Mucosa of descending colon (tissue), 3 donors: ENCODE measurements around the gene ASIC5. TPM values are rescaled to one million over a fixed set of nuclear protein-coding genes. Genes with fewer than 3 reads are reported as not detected.
"Not testable (repeated sequence)": the region's sequence is repeated elsewhere in the genome, so short reads cannot be mapped to it uniquely, and the experiment has no call there.

ENCODE experiments used
- ATAC-seq: fragments of 200-7000 bp; cut with Tn5 transposase; one replicate; pipeline ENCODE4 v1.9.1; 2020; ENCODE audit warnings: mild to moderate bottlenecking, moderate library complexity
- DNase-seq, 3 donors: peaks; one replicate each; pipeline ENCODE4 v3.0.0-alpha.2; 2020
- H3K36me3 ChIP-seq: fragments of 200-600 bp; one replicate; pipeline ENCODE4 v1.8.0; 2021; ENCODE audit warnings: low read depth, mild to moderate bottlenecking
- H3K4me1 ChIP-seq: fragments of 200-600 bp; one replicate; pipeline ENCODE4 v1.8.0; 2021; ENCODE audit warnings: low read depth, mild to moderate bottlenecking
- H3K4me3 ChIP-seq: fragments of 200-600 bp; one replicate; pipeline ENCODE4 v1.8.0; 2021; ENCODE audit warnings: mild to moderate bottlenecking
- H3K9me3 ChIP-seq: fragments of 200-600 bp; one replicate; pipeline ENCODE4 v1.8.0; 2021; ENCODE audit warnings: mild to moderate bottlenecking
- intact Hi-C, 2 donors: fragments of 100-400 bp; cut with DNase I in 1 of 2; cut with micrococcal nuclease in 1 of 2; formaldehyde crosslinking; loops; one replicate each; pipeline versions ENCODE4 v1.11.0 to v1.11.1; 2022; cut with DNase I, micrococcal nuclease
- total RNA-seq, 3 donors: library from RNA; stranded (reverse); fragmentation: NEBNext Ultra II Directional in 2 of 3; extraction: Animal tissue kit (Norgen Biotek cat#: 25700) in 2 of 3; gene quantifications; one replicate each; pipeline versions ENCODE4 v1.2.1 to v1.2.4, GENCODE V29; 2021 to 2023
- TF ChIP-seq, protein P1 (sequence below): fragments of 200-600 bp; IDR thresholded peaks from one replicate; pipeline ENCODE4 v1.8.0; 2022; ENCODE audit warnings: antibody characterized with exemption, mild to moderate bottlenecking
- donor health status: DM: no; HTN: no; CAD: no; lungs with moderate emphysema.
- donor health status: DM: no; HTN: no; CAD: no.
- donor health status: DM: no; HTN: yes; CAD: no.

The ASIC5 gene
- total RNA-seq, 3 donors from 2014 or later: not detected

DNA sequence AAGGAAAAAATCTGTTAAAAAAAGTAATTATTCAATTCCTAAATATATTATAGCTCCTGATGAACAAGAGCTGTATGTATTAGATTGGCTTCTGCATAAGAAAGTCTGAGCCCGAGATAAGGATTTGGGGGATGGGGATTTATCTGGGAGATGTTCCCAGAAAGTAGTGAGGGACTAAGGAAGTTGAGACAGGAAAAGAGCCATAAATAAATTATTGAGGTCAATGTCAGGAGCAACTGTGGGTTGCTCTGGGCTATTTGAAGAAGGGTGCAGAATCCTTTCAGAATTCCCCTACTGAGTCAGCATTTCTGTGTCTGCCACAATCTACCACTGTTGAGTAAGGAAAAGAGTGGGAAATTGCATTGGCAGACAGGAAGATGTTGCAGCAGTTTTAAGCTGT is 34.3 kb upstream of the ASIC5 start:
- Histone ChIP-seq H3K9me3 (no peaks in the 10 kb centered on the region), H3K4me3 (no peak overlapping the region), H3K4me1 (no peaks in the 10 kb centered on the region), H3K36me3 (no peaks in the 10 kb centered on the region)
- TF ChIP-seq, protein P1, sequence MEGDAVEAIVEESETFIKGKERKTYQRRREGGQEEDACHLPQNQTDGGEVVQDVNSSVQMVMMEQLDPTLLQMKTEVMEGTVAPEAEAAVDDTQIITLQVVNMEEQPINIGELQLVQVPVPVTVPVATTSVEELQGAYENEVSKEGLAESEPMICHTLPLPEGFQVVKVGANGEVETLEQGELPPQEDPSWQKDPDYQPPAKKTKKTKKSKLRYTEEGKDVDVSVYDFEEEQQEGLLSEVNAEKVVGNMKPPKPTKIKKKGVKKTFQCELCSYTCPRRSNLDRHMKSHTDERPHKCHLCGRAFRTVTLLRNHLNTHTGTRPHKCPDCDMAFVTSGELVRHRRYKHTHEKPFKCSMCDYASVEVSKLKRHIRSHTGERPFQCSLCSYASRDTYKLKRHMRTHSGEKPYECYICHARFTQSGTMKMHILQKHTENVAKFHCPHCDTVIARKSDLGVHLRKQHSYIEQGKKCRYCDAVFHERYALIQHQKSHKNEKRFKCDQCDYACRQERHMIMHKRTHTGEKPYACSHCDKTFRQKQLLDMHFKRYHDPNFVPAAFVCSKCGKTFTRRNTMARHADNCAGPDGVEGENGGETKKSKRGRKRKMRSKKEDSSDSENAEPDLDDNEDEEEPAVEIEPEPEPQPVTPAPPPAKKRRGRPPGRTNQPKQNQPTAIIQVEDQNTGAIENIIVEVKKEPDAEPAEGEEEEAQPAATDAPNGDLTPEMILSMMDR: no peak
- DNase-seq (no peak), ATAC-seq (peak; percentile 15)
- intact Hi-C loops: no loop called here

DNA sequence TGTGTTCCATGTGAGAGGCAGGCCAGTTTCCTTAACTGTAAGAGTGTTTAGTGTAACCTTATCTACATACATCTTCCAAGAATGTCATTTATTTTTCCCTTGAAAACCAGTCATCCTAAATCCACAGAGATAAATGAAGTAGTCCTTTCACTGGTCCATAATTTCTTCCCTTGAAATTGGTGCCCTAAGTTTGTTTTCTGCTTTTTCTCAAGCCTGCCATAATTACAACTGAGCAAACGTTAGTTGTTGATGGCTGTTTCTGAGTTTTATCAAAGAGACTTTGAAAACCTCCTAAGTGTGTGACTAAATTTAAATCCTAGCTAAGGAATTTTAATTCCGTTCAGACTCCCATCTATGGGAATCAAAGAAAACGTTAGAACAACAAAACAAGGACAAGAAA is 33.8 kb upstream of the ASIC5 start:
- DNase-seq (no peak), ATAC-seq (no peak)
- Histone ChIP-seq H3K4me1 (no peaks in the 10 kb centered on the region), H3K4me3 (no peak overlapping the region), H3K9me3 (no peaks in the 10 kb centered on the region), H3K36me3 (no peaks in the 10 kb centered on the region)
- TF ChIP-seq, protein P1: no peak
- intact Hi-C loops: no loop called here

DNA sequence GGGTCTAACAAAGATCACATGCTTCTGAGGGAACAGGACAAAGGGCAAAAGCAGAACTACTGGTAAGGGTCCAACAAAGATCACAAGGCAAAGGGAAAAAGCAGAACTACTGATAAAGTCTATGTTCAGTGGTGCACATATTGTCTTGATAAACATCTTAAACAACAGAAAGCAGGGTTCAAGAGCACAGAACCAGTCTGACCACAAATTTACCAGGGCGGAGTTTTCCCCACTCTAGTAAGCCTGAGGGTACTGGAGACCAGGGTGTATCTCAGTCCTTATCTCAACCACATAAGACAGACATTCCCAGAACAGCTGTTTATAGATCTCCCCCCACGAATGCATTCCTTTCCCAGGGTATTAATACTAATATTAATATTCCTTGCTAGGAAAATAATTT is 32.3 kb upstream of the ASIC5 start:
- ATAC-seq, H3K9me3 ChIP-seq, H3K36me3 ChIP-seq, intact Hi-C loops, H3K4me3 ChIP-seq, H3K4me1 ChIP-seq, DNase-seq: not testable (repeated sequence)

DNA sequence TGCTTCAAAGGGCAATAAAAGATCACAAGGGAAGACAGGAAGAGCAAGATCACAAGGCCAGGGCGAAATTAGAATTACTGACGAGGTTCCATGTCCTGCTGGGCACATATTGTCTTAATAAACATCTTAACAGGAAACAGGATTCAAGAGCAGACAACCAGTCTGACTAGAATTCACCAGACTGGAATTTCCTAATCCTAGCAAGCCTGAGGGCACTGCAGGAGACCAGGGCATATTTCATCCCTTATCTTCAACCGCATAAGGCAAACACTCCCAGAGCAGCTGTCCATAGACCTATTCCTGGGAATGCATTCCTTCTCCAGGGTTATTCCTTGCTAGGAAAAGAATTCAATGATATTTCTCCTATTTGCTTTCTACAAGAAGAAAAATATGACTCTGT is 25.0 kb upstream of the ASIC5 start:
- H3K36me3 ChIP-seq: no peaks in the 10 kb centered on the region
- ATAC-seq (no peak), DNase-seq (no peak)
- TF ChIP-seq, protein P1: no peak
- no peak overlapping the region for H3K4me3 ChIP-seq
- no peaks in the 10 kb centered on the region for H3K9me3 ChIP-seq
- intact Hi-C loops: no loop called here
- H3K4me1 ChIP-seq: no peaks in the 10 kb centered on the region

DNA sequence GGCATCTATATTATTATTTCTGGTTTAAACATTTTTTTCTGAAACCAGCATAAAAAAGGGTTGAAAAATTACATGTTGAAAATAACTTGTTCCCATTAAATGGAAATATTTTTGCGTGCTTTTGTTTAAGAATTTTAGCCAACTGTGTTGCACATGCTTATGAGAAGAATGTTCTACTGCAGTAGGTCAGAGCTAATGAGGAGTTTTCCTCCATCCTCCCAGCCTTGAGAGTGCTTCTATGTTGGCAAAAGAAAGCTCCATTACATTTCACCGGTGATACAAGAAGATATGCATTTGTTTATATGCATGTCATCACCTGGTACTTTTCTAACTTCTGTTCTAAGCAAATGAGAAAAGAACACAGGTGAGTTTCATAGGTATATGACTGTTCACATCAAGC is 23.9 kb upstream of the ASIC5 start:
- intact Hi-C loops: no loop called here
- TF ChIP-seq, protein P1: no peak
- Histone ChIP-seq H3K36me3 (no peaks in the 10 kb centered on the region), H3K4me3 (no peak overlapping the region), H3K4me1 (no peaks in the 10 kb centered on the region), H3K9me3 (no peaks in the 10 kb centered on the region)
- ATAC-seq: no peak
- no peak for DNase-seq

DNA sequence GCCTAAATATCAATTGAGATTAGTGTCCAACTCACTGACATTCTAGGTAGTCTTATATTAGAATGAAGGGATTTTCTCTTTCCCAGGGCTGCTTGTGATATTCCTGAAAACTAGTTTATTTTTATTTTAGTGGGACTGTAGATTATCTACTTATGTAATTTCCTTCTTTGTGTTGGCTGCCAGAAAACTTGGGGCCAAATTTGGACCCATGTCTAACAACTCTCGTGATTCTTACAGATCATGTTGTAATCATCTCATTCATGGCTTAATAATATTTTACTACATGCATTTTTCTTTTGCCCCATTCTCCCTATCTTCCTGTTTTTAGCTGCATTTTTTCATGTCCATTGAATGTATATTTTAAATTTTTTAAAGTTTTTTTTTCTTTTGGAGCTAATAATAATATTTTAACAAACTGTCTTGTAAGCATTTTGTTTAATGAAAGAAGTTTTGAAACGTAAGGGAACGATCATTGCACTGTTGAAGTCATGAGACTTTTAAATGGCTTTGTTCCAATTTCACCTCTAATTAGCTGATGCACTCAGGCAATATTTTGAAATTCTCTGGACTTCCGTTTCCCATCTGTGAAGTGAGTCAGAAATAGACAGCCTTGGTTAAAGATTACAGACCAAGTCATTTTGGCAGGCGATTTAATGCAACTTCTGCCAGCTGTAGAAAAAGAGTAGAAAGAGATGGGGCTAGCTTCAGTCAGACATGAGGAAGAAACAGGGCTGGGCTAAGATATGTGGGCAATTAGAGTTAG is 23.1 kb upstream of the ASIC5 start:
- Histone ChIP-seq H3K4me3 (no peak overlapping the region), H3K36me3 (no peaks in the 10 kb centered on the region), H3K9me3 (no peaks in the 10 kb centered on the region), H3K4me1 (no peaks in the 10 kb centered on the region)
- DNase-seq: no peak
- TF ChIP-seq, protein P1: no peak
- no peak for ATAC-seq
- intact Hi-C loops: no loop called here
